C4-2B (cell line): ENCODE results near the gene TTN.

Experiments used
- H3K27ac ChIP-seq: fragments of 450-650 bp; 2 replicates; pipeline ENCODE4 v1.5.1; 2017
- ZFX ChIP-seq: fragments of 450-650 bp; IDR thresholded peaks from 2 replicates; pipeline ENCODE4 v1.6.1; 2017
- TF ChIP-seq, protein P1 (sequence below): fragments of 450-650 bp; conservative IDR thresholded peaks from 2 replicates; pipeline ENCODE4 v1.5.1; 2017; ENCODE audit warnings: mild to moderate bottlenecking

The TTN gene

DNA sequence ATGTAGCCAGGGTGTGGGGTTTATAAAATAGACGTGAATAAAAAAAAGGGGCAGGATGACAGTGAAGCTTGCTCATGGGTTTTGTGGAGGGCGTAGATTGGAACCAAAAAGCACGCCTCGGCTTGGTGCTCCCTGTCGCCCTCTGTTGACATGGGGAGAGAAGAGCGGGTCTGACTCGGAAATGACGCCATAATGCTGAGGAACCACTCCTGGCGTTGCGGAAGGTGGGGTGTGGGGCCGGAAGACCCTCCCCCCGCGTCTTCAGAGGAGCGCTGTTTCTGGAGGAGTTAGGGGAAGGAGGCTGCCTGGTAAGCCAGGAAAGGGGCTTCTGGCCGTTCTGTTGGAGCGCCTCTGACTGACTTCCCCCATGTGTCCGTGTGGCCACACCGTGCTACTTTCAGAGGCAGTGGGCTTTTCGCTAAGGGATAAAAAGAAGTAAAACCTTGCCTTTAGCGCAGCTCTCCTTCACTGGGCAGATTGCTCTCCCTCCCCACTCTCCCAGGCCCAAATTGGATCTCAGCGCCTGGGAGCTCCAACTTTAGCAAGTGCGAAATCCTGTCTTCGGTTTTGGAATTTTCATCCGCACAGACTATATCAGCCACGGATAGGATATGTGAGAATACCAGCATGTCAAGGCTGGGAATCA lies 284.1 kb downstream of the TTN start:
- peak; percentile 32; the same call in 1 of the 2 replicates for TF ChIP-seq ZFX
- TF ChIP-seq, protein P1, sequence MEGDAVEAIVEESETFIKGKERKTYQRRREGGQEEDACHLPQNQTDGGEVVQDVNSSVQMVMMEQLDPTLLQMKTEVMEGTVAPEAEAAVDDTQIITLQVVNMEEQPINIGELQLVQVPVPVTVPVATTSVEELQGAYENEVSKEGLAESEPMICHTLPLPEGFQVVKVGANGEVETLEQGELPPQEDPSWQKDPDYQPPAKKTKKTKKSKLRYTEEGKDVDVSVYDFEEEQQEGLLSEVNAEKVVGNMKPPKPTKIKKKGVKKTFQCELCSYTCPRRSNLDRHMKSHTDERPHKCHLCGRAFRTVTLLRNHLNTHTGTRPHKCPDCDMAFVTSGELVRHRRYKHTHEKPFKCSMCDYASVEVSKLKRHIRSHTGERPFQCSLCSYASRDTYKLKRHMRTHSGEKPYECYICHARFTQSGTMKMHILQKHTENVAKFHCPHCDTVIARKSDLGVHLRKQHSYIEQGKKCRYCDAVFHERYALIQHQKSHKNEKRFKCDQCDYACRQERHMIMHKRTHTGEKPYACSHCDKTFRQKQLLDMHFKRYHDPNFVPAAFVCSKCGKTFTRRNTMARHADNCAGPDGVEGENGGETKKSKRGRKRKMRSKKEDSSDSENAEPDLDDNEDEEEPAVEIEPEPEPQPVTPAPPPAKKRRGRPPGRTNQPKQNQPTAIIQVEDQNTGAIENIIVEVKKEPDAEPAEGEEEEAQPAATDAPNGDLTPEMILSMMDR: peak; percentile 87
- H3K27ac ChIP-seq: peak overlapping the region; percentile 76

- TF ChIP-seq, protein P1: no peak
- no peak for TF ChIP-seq ZFX
- no peak overlapping the region for H3K27ac ChIP-seq
Measured at GRCh38 chr2:178521304-178522150, 285.7 kb downstream of the TTN start.

GRCh38 chr2:178517496-178517895 lies 289.7 kb downstream of the TTN start:
- TF ChIP-seq, protein P1: no peak
- no peak for TF ChIP-seq ZFX
- no peak overlapping the region for H3K27ac ChIP-seq

DNA sequence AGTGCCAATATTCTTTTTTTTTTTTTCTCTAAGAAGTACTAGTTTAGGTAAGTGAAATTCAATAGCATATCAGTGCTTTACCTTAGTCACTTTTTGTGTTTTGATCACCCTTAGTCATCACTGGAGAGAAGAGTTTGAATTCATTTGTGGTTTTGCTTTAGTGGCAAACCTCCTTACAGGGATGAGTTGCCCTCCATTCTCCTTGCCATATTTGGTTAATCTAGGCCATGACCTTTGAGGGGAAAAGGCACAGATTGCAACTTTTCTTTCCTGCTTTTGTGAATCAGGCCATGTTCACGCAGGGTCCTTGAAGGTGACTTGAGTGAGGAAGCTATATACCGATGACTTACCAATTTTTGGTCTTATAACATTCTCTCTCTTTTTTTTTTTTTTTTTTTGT lies 292.6 kb downstream of the TTN start:
- TF ChIP-seq ZFX: no peak
- TF ChIP-seq, protein P1: no peak
- H3K27ac ChIP-seq: no peak overlapping the region

- no peak overlapping the region for H3K27ac ChIP-seq
- TF ChIP-seq, protein P1: no peak
- no peak for TF ChIP-seq ZFX
Measured at GRCh38 chr2:178513876-178514275, 293.3 kb downstream of the TTN start.

DNA sequence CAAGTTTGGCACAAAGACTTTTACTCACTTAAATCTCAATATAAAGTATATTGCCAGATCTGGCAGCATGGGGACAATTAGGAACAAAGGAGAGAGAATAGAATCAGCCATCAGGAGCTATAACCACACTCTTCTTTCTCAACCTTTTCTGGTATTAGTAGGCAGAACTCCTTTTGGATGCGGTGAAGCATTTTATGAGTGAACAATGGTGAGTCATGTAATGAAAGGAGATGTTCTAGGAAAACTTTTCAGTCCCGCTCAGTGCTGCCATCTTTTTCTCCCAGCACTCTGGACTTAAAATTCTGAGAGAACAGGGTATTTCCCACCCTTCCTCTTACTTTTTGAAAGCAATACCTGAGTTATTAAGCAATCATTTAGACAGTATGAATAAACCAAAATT lies 294.7 kb downstream of the TTN start:
- TF ChIP-seq ZFX: no peak
- TF ChIP-seq, protein P1: no peak
- no peak overlapping the region for H3K27ac ChIP-seq

GRCh38 chr2:178510384-178510783 lies 296.8 kb downstream of the TTN start:
- TF ChIP-seq ZFX: no peak
- TF ChIP-seq, protein P1: no peak
- no peak overlapping the region for H3K27ac ChIP-seq
